HG02870 (cell line): Measurements from ENCODE around the gene BANP.
"Not testable (repeated sequence)": the region's sequence is repeated elsewhere in the genome, so short reads cannot be mapped to it uniquely, and the experiment has no call there.

Experiments used
- ATAC-seq: cut with Tn5 transposase; IDR thresholded peaks from one replicate; pipeline ENCODE4 v1.9.1; 2021; ENCODE audit warnings: mild to moderate bottlenecking, moderate library complexity; ENCODE audit not compliant: unreplicated experiment

The BANP gene

DNA sequence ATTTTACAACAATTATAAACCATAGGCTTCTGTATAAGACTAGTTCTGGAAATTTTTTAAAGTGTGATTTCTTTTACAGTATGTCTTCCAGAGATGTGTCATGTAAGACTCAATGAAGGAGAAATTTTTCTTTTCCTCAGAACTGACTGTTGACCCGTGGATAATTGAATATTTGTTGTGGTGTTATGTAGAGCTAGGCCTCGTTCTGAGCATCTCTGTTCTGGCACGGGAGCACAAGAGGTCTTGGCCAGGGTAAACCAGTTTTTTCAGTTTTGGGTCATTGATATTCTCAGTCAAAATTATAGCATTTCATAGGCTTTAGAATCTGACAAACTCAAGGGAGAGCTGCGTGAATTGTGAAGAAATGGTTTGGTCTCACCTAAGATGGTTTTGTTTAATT lies 39.0 kb downstream of the BANP start:
- not testable (repeated sequence) for ATAC-seq

GRCh38 chr16:87992142-87992541 lies 40.9 kb downstream of the BANP start:
- ATAC-seq: not testable (repeated sequence)

- no peak for ATAC-seq
These were observed 42.7 kb downstream of the BANP start for GRCh38 chr16:87993901-87994300.

- no peak for ATAC-seq
These were observed 44.4 kb downstream of the BANP start for GRCh38 chr16:87995644-87996043.

DNA sequence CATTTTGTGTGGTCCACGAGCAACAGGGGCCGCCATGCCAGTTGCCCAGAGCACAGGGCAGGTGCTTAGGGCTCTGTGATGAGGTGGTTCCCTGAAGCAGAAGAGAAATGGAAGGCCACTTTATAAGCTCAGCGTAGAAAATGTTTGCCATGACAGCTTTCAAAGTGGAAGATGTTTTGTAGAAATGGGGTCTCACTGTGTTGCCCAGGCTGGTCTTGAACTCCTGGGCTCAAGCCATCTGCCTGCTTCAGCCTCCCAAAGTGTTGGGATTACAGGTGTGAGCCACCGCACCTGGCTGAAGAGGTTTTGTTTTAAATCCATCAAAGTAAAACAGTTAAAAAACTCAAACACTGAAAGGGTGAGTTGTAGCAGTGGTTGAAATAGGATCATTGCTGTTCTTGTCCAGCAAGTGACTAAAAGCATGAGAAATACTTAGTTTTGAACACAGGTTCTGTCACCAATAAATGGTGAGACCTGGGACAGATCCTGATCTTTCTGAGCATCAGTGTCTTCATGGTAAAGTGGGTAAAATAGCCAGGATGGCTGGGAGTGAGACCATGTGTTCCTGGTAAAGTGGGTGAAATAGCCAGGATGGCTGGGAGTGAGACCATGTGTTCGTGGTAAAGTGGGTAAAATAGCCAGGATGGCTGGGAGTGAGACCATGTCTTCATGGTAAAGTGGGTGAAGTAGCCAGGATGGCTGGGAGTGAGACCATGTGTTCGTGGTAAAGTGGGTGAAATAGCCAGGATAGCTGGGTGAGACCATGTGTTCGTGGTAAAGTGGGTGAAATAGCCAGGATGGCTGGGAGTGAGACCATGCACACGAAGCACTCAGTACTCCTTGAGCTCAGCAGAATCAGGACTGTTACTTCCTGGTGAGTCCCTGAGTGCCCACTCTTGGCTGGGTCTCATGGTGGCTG lies 46.0 kb downstream of the BANP start:
- no peak for ATAC-seq

DNA sequence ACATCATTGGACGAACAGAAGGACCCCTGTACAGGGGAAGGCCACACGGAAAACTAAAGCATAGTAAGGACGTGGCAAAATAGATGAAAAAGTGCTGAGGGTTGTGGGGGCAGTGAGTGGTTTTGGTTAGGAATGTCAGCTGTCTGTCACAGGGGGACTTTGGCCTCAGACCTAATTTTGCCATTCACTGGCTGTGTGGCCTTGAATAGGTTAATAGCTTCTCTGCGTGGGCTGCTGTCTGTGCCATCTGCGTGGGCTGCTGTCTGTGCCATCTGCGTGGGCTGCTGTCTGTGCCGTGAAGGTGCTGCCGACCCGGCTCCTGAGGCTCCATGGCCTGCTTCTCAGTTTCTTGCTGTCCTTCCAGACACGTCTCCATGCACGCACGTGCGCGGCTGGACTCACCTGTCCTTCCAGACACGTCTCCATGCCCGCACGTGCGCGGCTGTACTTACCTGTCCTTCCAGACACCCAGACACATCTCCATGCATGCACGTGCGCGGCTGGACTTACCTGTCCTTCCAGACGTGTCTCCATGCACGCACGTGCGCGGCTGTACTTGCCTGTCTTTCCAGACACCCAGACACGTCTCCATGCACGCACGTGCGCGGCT lies 47.1 kb downstream of the BANP start:
- ATAC-seq: not testable (repeated sequence)

- not testable (repeated sequence) for ATAC-seq
These were observed 47.8 kb downstream of the BANP start for GRCh38 chr16:87998992-87999391.

- no peak for ATAC-seq
These were observed 51.0 kb downstream of the BANP start for GRCh38 chr16:88002211-88002610.

DNA sequence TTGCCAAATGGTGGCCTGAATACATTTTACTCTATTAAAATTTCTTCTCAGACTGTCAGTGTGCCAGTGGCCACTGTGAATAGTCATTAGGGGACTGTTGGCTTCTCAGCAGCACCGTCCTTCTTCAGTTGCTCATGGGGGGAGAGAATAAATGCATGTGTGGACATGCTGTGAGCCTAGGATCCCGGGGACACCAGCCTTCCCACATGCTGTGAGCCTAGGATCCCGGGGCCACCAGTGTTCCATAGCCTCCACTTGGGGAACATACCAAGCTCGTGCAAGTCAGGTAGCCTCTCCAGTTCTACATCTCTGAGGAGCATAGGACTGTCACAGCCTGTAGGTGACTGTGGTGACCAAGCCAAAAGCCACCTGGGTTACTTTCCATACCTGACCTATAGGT lies 51.5 kb downstream of the BANP start:
- no peak for ATAC-seq

- ATAC-seq: no peak
These were observed 52.1 kb downstream of the BANP start for GRCh38 chr16:88003316-88003715.

DNA sequence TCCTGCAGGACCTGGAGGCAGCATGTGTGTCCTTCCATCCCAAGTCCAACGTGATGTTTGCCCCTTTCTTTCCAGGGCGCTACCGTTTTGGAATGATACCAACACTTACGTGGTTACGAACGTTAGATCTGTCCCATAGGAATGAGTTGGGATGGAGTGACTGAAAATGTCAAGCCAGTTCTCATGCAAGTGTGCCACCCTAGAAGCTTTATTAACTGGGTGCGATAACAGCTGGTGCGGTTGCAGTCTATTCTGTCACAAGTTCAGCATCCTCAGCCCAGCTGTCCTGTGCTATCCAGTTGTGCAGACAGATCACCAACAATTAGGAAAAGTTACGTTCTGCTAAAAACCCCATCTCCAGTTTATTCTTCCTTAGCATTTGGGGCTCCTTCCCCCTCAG lies 52.5 kb downstream of the BANP start:
- no peak for ATAC-seq

- no peak for ATAC-seq
These were observed 53.2 kb downstream of the BANP start for GRCh38 chr16:88004391-88004790.

DNA sequence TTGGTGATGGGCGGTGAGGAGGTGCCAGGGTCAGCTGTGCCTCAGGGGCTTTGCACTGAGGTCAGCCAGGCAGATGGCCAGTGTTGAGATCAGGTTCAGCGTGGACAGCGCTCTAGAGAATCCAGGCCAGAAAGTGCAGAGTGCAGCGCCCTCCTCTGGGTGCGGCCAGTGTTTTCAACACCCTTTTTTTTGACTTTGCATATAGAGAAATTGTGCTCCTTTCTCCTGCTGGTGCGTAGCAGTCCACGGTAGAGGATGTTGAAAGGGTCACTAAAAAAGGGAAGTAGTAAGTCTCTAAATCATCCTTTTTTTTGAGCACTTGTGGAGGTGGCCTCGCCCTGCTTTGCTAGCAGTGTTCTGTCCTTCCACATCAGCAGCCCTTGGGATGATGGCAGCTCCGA lies 53.9 kb downstream of the BANP start:
- ATAC-seq: no peak

DNA sequence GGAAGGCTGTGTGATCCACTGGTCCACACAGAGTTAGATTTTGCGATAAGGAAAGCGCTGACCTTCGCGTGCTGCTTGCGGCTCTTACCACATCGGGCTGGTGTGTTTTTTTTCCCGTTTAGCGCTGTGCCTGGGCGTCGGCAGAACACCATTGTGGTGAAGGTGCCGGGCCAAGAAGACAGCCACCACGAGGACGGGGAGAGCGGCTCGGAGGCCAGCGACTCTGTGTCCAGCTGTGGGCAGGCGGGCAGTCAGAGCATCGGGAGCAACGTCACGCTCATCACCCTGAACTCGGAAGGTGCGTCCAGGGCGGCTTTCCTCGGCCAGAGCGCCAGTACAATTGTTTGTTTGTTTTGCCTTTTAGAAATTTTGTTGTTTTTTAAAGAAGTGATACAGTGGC lies 54.7 kb downstream of the BANP start:
- no peak for ATAC-seq

GRCh38 chr16:88007321-88007731 lies 56.1 kb downstream of the BANP start:
- no peak for ATAC-seq

GRCh38 chr16:88008840-88009239 lies 57.6 kb downstream of the BANP start:
- ATAC-seq: no peak

GRCh38 chr16:88009563-88010342 lies 58.5 kb downstream of the BANP start:
- ATAC-seq: no peak

DNA sequence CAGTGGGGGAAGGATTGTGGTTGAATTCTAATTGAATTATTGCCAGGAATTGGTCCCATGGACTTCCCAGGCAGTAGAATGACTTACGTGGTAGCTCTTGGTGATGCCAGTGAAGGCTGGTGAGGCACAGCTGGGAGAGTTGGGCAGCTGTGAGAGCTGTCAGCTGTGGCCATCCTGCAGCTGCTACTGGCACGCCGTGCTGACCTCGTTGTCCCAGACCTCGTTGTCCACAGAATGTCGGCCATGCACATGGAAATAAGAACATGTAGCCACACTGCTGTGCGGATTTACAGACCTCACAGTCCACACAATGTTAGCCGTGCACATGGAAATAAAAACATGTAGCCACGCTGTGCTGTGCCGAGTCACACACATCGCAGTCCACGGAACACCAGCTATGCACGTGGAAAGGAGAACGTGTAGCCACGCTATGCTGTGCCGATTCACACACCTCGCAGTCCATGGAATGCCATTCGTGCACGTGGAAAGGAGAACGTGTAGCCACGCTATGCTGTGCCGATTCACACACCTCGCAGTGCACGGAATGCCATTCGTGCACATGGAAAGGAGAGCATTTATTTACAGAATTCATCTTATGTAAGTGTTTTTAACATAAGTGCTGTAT lies 59.2 kb downstream of the BANP start:
- ATAC-seq: no peak

DNA sequence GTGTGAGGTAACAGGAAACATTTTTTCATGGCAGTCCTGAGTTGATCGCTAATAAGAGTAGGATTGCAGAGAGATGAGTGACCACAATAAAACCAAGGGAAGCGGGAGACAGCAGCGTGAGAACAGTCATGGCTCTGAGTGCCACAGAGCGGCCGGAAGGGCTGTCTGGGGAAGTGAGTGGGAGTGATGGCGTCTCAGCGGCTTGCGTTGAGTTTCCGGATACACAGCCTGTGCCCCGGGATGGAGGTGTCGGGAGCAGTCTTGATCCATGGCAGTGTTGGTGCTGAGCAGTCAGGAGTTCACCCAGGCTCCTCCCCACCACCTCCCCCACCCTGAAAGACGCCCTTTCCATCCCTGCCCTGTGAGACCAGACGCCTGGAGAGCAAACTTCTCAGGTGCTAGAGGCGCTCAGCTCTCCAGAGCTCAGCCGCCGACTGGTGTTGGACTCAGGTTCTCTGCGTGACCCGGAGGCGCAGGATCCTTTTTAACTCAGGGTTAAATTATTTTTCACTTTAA lies 59.8 kb downstream of the BANP start:
- no peak for ATAC-seq

DNA sequence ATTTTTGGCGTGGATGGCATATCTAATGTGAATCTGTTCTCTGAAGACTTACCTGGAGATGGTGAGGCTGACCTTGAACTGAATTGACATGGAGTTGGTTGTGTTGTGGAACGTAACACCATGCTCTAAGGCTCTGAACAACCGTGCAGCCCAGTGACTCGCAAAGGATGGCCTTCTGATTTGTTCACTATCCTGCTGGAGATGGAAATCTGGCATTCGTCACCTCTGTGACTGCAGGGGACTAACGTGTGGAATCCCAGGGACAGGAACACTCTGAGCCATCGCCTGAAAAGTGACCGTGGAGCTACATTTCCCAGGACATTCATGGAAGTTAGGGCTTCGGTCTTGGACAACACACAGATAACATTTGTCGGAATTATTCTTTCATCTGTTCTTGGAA lies 61.1 kb downstream of the BANP start:
- ATAC-seq: no peak

DNA sequence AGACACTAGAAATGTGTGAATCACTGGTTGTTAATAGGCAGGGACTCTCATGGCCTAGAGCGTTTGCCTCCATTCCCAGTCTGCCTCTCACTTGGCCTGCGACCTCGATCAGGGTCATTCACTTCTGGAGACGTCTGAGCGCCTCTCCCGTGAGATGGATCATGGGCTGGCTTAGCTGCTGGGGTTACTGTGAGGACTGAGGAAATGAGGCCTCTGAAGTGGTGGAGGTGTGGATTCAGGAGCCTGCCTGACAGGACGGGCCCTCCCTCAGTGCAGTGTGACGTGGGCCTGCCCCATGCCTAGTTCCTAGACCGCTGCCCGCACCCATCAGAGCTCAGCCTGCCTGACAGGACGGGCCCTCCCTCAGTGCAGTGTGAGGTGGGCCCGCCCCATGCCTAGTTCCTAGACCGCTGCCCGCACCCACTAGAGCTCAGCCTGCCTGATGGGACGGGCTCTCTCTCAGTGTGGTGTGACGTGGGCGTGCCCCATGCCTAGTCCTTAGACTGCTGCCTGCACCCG lies 61.9 kb downstream of the BANP start:
- ATAC-seq: no peak
